BE2C (cell line): ENCODE measurements around the gene SORBS2.

Source experiments
- DNase-seq: peaks from one replicate; pipeline ENCODE4 v3.0.0-alpha.2; 2020
- H3K27me3 ChIP-seq: fragments of 250-450 bp; sonication (Bioruptor Pico); 2 replicates; pipeline ENCODE4 v1.5.1; 2020; ENCODE audit warnings: mild to moderate bottlenecking
- H3K36me3 ChIP-seq: fragments of 250-450 bp; sonication (Bioruptor Pico); 2 replicates; pipeline ENCODE4 v1.5.1; 2020; ENCODE audit warnings: mild to moderate bottlenecking
- H3K4me1 ChIP-seq: fragments of 250-450 bp; sonication (Bioruptor Pico); 2 replicates; pipeline ENCODE4 v1.5.1; 2020
- H3K4me3 ChIP-seq: 2 replicates; pipeline ENCODE4 v1.5.1; 2011; ENCODE audit warnings: low read depth, low read length
- H3K9me3 ChIP-seq: fragments of 250-450 bp; sonication (Bioruptor Pico); 2 replicates; pipeline ENCODE4 v1.5.1; 2020
- CTCF ChIP-seq: IDR thresholded peaks from 2 replicates; pipeline ENCODE4 v1.5.1; 2012; ENCODE audit warnings: mild to moderate bottlenecking, low read depth, low read length

SORBS2 gene

GRCh38 chr4:185542626-185543315, 269.2 kb downstream of the SORBS2 start:
- no peak for DNase-seq
- no peak for TF ChIP-seq CTCF
- H3K9me3 ChIP-seq: no peaks in the 10 kb centered on the region
- H3K36me3 ChIP-seq: no peaks in the 10 kb centered on the region
- H3K4me3 ChIP-seq: no peak overlapping the region
- no peaks in the 10 kb centered on the region for H3K27me3 ChIP-seq
- H3K4me1 ChIP-seq: no peaks in the 10 kb centered on the region

GRCh38 chr4:185541251-185541727, 270.7 kb downstream of the SORBS2 start:
- TF ChIP-seq CTCF: no peak
- H3K4me3 ChIP-seq: no peak overlapping the region
- no peak for DNase-seq

GRCh38 chr4:185540487-185541120, 271.4 kb downstream of the SORBS2 start:
- Histone ChIP-seq H3K4me3 (no peak overlapping the region), H3K9me3 (no peaks in the 10 kb centered on the region), H3K36me3 (no peaks in the 10 kb centered on the region), H3K27me3 (no peaks in the 10 kb centered on the region), H3K4me1 (peaks cover 3% of the 10 kb centered on the region; the same call in 1 of the 2 replicates)
- no peak for TF ChIP-seq CTCF
- DNase-seq: no peak

More at GRCh38 chr4:185541251-185541727, 270.7 kb downstream of the SORBS2 start:
- Histone ChIP-seq H3K4me1 (no peaks in the 10 kb centered on the region), H3K9me3 (no peaks in the 10 kb centered on the region), H3K27me3 (no peaks in the 10 kb centered on the region), H3K36me3 (no peaks in the 10 kb centered on the region)

GRCh38 chr4:185540040-185540439, 272.0 kb downstream of the SORBS2 start:
- DNase-seq: no peak
- H3K4me1 ChIP-seq: peaks cover 3% of the 10 kb centered on the region; the same call in 1 of the 2 replicates
- no peaks in the 10 kb centered on the region for H3K9me3 ChIP-seq
- no peaks in the 10 kb centered on the region for H3K27me3 ChIP-seq
- no peak for TF ChIP-seq CTCF
- no peak overlapping the region for H3K4me3 ChIP-seq
- no peaks in the 10 kb centered on the region for H3K36me3 ChIP-seq

GRCh38 chr4:185538806-185539205, 273.2 kb downstream of the SORBS2 start:
- DNase-seq: no peak
- no peaks in the 10 kb centered on the region for H3K9me3 ChIP-seq
- no peak overlapping the region for H3K4me3 ChIP-seq
- no peaks in the 10 kb centered on the region for H3K27me3 ChIP-seq
- no peak for TF ChIP-seq CTCF
- H3K4me1 ChIP-seq: peaks cover 3% of the 10 kb centered on the region; the same call in 1 of the 2 replicates
- H3K36me3 ChIP-seq: no peaks in the 10 kb centered on the region

GRCh38 chr4:185536411-185536709, 275.6 kb downstream of the SORBS2 start:
- Histone ChIP-seq H3K4me1 (peaks cover 3% of the 10 kb centered on the region; the same call in 1 of the 2 replicates), H3K4me3 (peak overlapping the region; percentile 84), H3K27me3 (no peaks in the 10 kb centered on the region), H3K36me3 (no peaks in the 10 kb centered on the region), H3K9me3 (no peaks in the 10 kb centered on the region)
- TF ChIP-seq CTCF: no peak
- DNase-seq: peak; percentile 25
